KOPT-K1 (cell line): ENCODE measurements around the gene TXNDC17.
"Not testable (repeated sequence)": the region's sequence is repeated elsewhere in the genome, so short reads cannot be mapped to it uniquely, and the experiment has no call there.

ENCODE experiments used
- H3K27ac ChIP-seq: fragments of 200-600 bp; sonication (generic); 2 replicates; pipeline ENCODE4 v1.5.1; 2016; ENCODE audit warnings: antibody characterized with exemption, mild to moderate bottlenecking, low read depth, low read length; ENCODE audit not compliant: poor library complexity, severe bottlenecking
- H3K36me3 ChIP-seq: fragments of 200-600 bp; sonication (generic); 2 replicates; pipeline ENCODE4 v1.5.1; 2017; ENCODE audit warnings: antibody characterized with exemption, mild to moderate bottlenecking, low read length, moderate library complexity; ENCODE audit not compliant: insufficient read depth
- H3K9me3 ChIP-seq: fragments of 200-600 bp; sonication (generic); 2 replicates; pipeline ENCODE4 v1.5.1; 2017; ENCODE audit warnings: antibody characterized with exemption, low read length, mild to moderate bottlenecking; ENCODE audit not compliant: insufficient read depth, poor library complexity, severe bottlenecking

TXNDC17 gene

GRCh38 chr17:6648181-6648580 is 7.3 kb downstream of the TXNDC17 start:
- Histone ChIP-seq H3K9me3 (no peaks in the 10 kb centered on the region), H3K36me3 (peaks cover 63% of the 10 kb centered on the region), H3K27ac (no peak overlapping the region)

DNA sequence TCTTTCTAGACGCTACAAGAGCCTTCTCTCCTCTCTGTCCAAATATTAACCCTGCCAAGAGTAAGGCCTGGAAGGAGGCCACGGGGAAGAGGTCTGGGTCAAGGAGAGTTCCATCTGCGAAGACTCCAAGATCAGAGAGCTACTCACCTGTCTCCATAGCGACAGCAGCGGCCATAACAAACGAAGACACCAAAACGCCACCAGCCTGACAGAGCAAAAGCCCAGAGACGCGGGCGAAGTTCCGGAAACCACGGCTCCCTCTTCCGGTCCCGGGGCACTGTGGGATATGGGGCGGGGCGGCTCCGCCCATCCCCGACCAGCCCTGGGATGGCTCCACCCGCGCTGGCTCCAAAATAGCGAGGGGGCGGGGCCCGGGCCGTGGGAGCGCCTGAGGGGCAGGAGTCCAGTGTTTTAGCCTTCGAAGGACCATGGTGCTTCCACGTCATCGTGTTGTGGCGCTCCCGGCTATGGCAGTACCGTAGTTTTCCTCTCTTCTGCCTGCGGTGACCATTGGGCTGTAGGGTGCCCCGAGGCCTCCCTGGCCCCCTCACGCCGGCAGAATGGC is 10.6 kb downstream of the TXNDC17 start, which contains the start of the genes C17orf100 and MED31:
TSS of gene C17orf100 (plus strand) at position 409 of the 565 bp plus-strand sequence. CDS start at position 561, 152 bp downstream.
TSS of gene MED31 (minus strand) at position 252 of the 565 bp plus-strand sequence. CDS start at position 175, 77 bp downstream.
- H3K36me3 ChIP-seq, result peaks cover 31% of the 10 kb centered on the region
- no peaks in the 10 kb centered on the region for H3K9me3 ChIP-seq
- peak within 1 kb of the TSS; percentile 71 for H3K27ac ChIP-seq

GRCh38 chr17:6651919-6652452 is 11.1 kb downstream of the TXNDC17 start:
- no peaks in the 10 kb centered on the region for H3K9me3 ChIP-seq
- peak overlapping the region; percentile 71 for H3K27ac ChIP-seq
- peaks cover 27% of the 10 kb centered on the region for H3K36me3 ChIP-seq

DNA sequence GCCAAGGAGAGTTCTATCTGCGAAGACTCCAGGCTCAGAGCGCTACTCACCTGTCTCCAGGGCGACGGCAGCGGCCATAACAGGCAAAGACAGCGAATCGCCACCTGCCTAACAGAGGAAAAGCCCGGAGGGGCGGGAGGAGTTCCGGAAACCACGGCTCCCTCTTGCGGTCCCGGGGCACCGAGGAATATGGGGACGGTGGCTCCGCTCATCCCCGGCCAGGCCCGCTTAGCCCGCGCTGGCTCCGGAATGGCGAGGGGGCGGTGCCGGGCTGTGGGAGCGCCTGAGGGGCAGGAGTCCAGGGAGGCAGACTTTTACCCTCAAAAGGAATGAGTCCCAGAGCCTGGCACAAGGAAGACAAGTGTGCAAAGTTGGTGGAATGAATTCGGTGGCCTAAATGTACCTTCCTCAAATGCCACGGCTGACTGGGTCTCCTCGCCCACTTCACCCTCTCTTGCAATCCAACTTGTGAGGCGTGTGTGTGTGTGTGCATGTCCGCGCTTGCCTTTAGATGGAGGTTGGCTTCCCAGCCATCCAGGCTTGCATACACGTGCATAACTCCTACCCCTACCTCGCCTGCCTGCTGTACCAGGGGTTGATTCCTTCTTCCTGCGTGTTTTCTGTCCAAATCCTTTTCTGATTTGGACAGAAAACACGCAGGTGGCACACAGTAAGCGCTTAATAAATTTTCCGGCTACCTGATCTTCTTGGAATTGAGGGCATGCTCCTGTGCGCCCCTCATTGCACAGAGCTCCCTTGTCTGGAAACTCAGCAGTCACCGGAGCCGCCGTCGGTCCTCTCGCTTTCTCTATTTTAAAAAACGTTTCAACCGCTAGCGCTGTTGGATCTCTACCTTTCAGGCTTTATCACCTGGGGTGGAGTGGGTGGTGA is 14.2 kb downstream of the TXNDC17 start:
- no peaks in the 10 kb centered on the region for H3K9me3 ChIP-seq
- H3K27ac ChIP-seq, result no peak overlapping the region
- H3K36me3 ChIP-seq, result no peaks in the 10 kb centered on the region

GRCh38 chr17:6655732-6656361 is 15.0 kb downstream of the TXNDC17 start:
- not testable (repeated sequence) for H3K36me3 ChIP-seq, H3K27ac ChIP-seq, H3K9me3 ChIP-seq

- peak overlapping the region; percentile 55 for H3K27ac ChIP-seq
- H3K9me3 ChIP-seq, H3K36me3 ChIP-seq: not testable (repeated sequence)
Observed at GRCh38 chr17:6656797-6657632, 16.2 kb downstream of the TXNDC17 start.

- Histone ChIP-seq H3K9me3 (no peaks in the 10 kb centered on the region), H3K36me3 (no peaks in the 10 kb centered on the region), H3K27ac (peak overlapping the region; percentile 55)
Observed at GRCh38 chr17:6657633-6658287, 16.9 kb downstream of the TXNDC17 start.

DNA sequence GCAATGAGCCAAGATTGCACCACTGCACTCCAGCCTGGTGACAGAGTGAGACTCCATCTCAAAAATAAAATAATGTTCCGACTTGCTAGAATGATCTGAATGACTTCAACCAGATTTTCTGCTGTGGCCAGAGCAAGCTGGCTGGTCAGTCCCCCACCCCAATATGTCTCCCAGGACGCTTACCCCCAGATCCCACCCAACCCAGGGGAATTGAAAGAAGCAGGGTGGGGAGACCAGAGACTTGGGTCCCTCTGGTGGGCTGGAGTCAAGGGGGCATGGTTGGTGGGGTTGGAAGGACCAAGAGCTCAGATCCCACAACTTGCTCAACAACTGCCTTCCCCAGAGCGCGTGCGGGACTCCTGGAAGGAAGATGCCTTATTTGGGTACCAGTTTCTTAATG is 17.6 kb downstream of the TXNDC17 start:
- not testable (repeated sequence) for H3K27ac ChIP-seq

GRCh38 chr17:6660101-6660500 is 19.2 kb downstream of the TXNDC17 start:
- Histone ChIP-seq H3K36me3 (no peaks in the 10 kb centered on the region), H3K27ac (no peak overlapping the region), H3K9me3 (no peaks in the 10 kb centered on the region)

More for the DNA sequence above, 17.6 kb downstream of the TXNDC17 start:
- not testable (repeated sequence) for H3K36me3 ChIP-seq, H3K9me3 ChIP-seq

DNA sequence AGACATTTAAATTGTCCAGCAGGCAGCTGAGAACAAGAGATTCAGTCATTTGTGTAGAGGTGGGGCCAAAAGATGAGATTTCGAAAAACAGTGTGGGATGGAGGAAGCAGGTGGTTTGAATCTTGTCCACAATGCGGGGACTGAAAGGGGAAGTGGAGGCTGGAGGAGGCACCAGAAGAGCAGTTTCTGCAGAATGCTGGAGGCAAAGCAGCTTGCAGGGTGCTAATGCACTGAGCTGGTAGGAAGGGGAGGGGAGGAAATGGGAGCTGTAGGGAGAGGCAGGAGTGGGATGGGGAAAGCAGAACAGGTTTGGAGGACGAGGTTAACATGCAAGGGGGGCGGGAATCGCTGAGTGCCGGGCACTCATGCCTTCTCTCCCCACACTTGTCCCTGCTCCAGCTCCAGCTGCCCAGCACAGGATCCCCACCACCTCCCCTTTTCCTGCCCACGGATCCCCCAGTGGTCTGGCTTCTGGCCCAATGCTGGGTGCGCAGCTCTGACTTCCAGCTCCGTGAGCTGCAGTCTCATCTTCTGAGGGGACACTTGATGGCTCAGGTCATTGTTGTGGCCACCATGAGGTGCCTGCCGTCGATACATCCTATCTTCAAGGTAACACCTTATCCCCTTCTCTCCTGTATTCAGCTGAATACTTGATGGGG is 20.1 kb downstream of the TXNDC17 start:
- Histone ChIP-seq H3K36me3 (no peaks in the 10 kb centered on the region), H3K27ac (no peak overlapping the region), H3K9me3 (no peaks in the 10 kb centered on the region)

DNA sequence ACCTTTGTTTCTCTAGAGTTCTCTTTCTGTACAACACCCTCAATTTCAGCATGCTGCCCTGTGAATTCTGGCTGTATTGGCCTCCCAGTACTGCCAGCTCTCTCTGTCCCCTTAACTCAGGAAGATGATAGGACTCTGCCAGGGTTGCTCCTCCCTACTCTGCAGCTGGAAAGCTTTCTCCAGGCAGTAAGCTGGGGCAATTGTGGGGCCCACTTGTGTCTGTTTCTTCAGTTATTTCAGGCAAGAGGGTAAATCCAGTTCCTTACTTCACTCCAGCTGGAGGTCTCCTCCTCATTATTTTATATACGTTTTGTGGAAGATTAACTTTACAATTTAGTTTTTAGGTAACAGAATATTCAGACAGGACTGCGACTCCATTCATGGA is 20.6 kb downstream of the TXNDC17 start:
- Histone ChIP-seq H3K27ac (no peak overlapping the region), H3K9me3 (no peaks in the 10 kb centered on the region), H3K36me3 (no peaks in the 10 kb centered on the region)

GRCh38 chr17:6663200-6663599 is 22.3 kb downstream of the TXNDC17 start:
- H3K9me3 ChIP-seq, H3K36me3 ChIP-seq, H3K27ac ChIP-seq: not testable (repeated sequence)

DNA sequence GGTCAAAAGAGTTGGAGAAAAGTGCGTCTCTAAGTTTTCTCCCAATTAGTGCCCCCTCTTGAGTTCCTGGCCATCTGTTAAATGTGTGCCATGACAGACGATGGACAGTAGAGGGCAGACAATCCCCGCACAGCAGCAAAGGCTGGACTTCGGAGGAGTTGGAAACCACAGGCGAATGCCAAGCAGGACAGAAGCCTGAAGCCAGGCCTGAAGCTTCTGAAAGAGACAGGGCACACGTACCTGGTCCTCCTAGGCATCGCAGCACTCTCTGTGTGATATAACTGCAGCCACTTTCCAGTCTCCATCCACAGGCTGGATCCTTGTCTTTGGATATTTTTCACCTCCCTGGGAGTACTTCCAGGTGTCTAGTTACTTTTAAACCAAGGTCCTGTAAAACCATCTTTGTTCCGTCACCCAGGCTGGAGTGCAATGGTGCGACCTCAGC is 25.2 kb downstream of the TXNDC17 start:
- H3K9me3 ChIP-seq, result no peaks in the 10 kb centered on the region
- H3K36me3 ChIP-seq, result no peaks in the 10 kb centered on the region

DNA sequence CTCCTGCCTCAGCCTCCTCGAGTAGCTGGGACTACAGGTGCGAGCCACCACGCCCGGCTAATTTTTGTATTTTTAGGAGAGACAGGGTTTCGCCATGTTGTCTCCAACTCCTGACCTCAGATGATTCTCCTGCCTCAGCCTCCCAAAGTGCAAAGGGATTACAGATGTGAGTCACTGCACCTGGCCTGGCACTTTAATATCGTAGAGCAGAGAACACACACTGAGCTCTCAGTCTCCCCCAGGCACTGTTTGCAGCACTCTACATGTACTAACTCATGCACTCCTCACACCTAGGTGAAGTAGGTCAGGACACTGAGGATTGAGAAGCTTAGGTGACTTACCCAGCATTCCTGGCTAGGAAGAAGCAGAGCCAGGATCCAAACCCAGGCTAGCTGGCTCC is 25.7 kb downstream of the TXNDC17 start:
- no peaks in the 10 kb centered on the region for H3K36me3 ChIP-seq
- H3K27ac ChIP-seq, result no peak overlapping the region
- no peaks in the 10 kb centered on the region for H3K9me3 ChIP-seq

More for the DNA sequence above, 25.2 kb downstream of the TXNDC17 start:
- H3K27ac ChIP-seq, result no peak overlapping the region
